OCI-LY7 (cell line): ENCODE results near the gene CIZ1. TPM values are rescaled to one million over a fixed set of nuclear protein-coding genes. Genes with fewer than 3 reads are reported as not detected.

Experiments
- BruUV-seq: library from RNA; stranded (reverse); fragments of 400-500 nt; replicated peaks from 2 replicates; lab custom pipeline; 2021; lab: Mats Ljungman, UMichigan
- CTCF ChIA-PET: fragments of 300-600 bp; sonication (Branson Sonifier 250); formaldehyde crosslinking; loops from one replicate; lab custom pipeline; 2022; ENCODE audit warnings: antibody characterized with exemption; ENCODE audit not compliant: unreplicated experiment; lab: Charles Lee
- POLR2A ChIA-PET: fragments of 300-600 bp; sonication (Branson Sonifier 250); formaldehyde crosslinking; loops from one replicate; lab custom pipeline; 2022; ENCODE audit warnings: antibody characterized with exemption; lab: Charles Lee
- DNase-seq: peaks from one replicate; pipeline ENCODE4 v3.0.0-alpha.2; 2015; ENCODE audit warnings: low spot score
- H2AFZ ChIP-seq: fragments of 200-600 bp; sonication (generic), shearing (Covaris generic); 2 replicates; pipeline ENCODE4 v1.6.1; 2014; ENCODE audit warnings: mild to moderate bottlenecking, antibody characterized with exemption, low read length, moderate library complexity
- H3K27ac ChIP-seq: fragments of 200-600 bp; sonication (generic); 2 replicates; pipeline ENCODE4 v1.5.1; 2014; ENCODE audit warnings: mixed run types, low read depth, mild to moderate bottlenecking, moderate library complexity, low read length, inconsistent platforms; ENCODE audit not compliant: poor library complexity, severe bottlenecking
- H3K36me3 ChIP-seq: fragments of 200-600 bp; sonication (generic); 2 replicates; pipeline ENCODE4 v1.6.1; 2014; ENCODE audit warnings: mild to moderate bottlenecking, antibody characterized with exemption, low read length, moderate library complexity, mixed read lengths; ENCODE audit not compliant: insufficient read depth
- H3K4me1 ChIP-seq: fragments of 200-600 bp; sonication (generic); 2 replicates; pipeline ENCODE4 v1.5.1; 2014; ENCODE audit warnings: mild to moderate bottlenecking, low read length; ENCODE audit not compliant: insufficient read depth, poor library complexity, severe bottlenecking
- H3K4me2 ChIP-seq: fragments of 200-600 bp; sonication (generic); 2 replicates; pipeline ENCODE4 v1.6.1; 2014; ENCODE audit warnings: mild to moderate bottlenecking, low read length
- H3K4me3 ChIP-seq: fragments of 200-600 bp; sonication (generic); 2 replicates; pipeline ENCODE4 v1.5.1; 2014; ENCODE audit warnings: mild to moderate bottlenecking, low read depth, low read length; ENCODE audit not compliant: poor library complexity, severe bottlenecking
- H3K79me2 ChIP-seq: fragments of 200-600 bp; sonication (generic); 2 replicates; pipeline ENCODE4 v1.6.1; 2016; ENCODE audit warnings: low read depth, mild to moderate bottlenecking, low read length, moderate library complexity, mixed read lengths; ENCODE audit not compliant: insufficient read depth
- H3K9me2 ChIP-seq: fragments of 200-600 bp; sonication (generic); 2 replicates; pipeline ENCODE4 v1.6.1; 2016; ENCODE audit warnings: mild to moderate bottlenecking, low read length, mixed read lengths; ENCODE audit not compliant: insufficient read depth
- H3K9me3 ChIP-seq: fragments of 200-600 bp; sonication (generic); 2 replicates; pipeline ENCODE4 v1.6.1; 2014; ENCODE audit warnings: mild to moderate bottlenecking, mixed run types, low read length, mixed read lengths
- H4K20me1 ChIP-seq: fragments of 200-600 bp; sonication (generic); 2 replicates; pipeline ENCODE4 v1.6.1; 2014; ENCODE audit warnings: mild to moderate bottlenecking, antibody characterized with exemption, low read length, moderate library complexity, mixed read lengths; ENCODE audit not compliant: insufficient read depth
- CTCF ChIP-seq: fragments of 200-600 bp; sonication (generic); conservative IDR thresholded peaks from 2 replicates; pipeline ENCODE4 v1.5.1; 2014; ENCODE audit warnings: mild to moderate bottlenecking, antibody characterized with exemption, low read length, moderate library complexity, mixed read lengths
- EZH2phosphoT487 ChIP-seq: fragments of 200-600 bp; sonication (generic); IDR thresholded peaks from 2 replicates; pipeline ENCODE4 v1.6.1; 2018; ENCODE audit warnings: low read depth, borderline replicate concordance, mild to moderate bottlenecking, mixed run types, antibody characterized with exemption, low read length, moderate library complexity, mixed read lengths
- intact Hi-C: fragments of 100-400 bp; cut with micrococcal nuclease; formaldehyde crosslinking; loops from one replicate; pipeline ENCODE4 v1.10.0; 2022; ENCODE audit not compliant: unreplicated experiment
- total RNA-seq, 2 experiments: library from RNA; depleted of rRNA in 1 of 2; stranded (reverse); fragments of >200 nt in 1 of 2; shearing (Covaris generic) in 1 of 2; gene quantifications; 2 replicates each; pipeline ENCODE4 v1.2.3, GENCODE V29; 2014 to 2022

CIZ1 gene
- total RNA-seq, 2 experiments from 2014 or later, result 45.4 to 121 TPM

DNA sequence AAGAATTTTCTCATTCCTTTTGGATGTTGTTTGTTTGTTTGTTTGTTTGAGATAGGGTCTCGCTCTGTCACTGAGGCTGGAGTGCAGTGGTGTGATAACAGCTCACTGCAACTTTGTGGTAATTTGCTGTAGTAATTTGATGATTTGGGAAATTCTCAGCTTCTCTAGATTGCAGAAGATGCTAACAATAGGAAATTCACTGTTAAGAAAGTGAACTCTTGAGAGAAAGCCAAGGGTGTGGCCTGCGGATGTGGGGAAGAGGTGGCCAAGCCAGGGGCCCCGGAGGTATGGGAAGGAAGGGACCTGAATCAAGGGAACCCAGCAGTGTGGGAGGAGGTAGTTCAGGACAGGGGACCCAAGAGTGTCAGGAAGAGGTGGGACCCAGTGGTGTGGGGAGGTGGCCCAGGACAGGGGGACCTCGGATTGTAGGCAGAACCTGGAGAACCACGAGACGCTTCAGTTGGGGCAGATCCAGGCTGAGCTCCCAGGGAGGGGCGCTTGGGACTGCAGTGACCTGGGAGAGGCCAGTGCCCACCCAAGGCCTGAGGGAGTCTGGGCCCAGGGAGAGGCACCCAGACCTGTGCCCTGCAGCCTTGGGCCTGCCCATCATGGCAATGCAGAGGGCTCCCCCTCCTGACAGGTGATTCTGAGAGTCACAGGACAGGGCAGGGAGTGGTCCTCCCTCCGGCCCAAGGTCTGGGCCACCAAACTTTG is 47.7 kb downstream of the CIZ1 start:
- Histone ChIP-seq H3K36me3 (no peaks in the 10 kb centered on the region), H3K79me2 (no peaks in the 10 kb centered on the region), H3K9me2 (no peaks in the 10 kb centered on the region), H3K4me1 (no peaks in the 10 kb centered on the region), H3K27ac (no peak overlapping the region), H4K20me1 (no peaks in the 10 kb centered on the region), H2AFZ (no peak overlapping the region), H3K4me3 (no peak overlapping the region), H3K4me2 (no peak overlapping the region), H3K9me3 (no peaks in the 10 kb centered on the region)
- no peak for DNase-seq
- intact Hi-C loops, result no loop called here
- CTCF ChIA-PET, result no interaction called here
- no TSS peak for BruUV-seq
- POLR2A ChIA-PET, result interaction anchor here (0.7 kb wide), 1 partner anchor 194 kb away, joined by 3 read pairs; no protein-coding TSS in a partner anchor
- TF ChIP-seq EZH2phosphoT487 (no peak), CTCF (no peak)

DNA sequence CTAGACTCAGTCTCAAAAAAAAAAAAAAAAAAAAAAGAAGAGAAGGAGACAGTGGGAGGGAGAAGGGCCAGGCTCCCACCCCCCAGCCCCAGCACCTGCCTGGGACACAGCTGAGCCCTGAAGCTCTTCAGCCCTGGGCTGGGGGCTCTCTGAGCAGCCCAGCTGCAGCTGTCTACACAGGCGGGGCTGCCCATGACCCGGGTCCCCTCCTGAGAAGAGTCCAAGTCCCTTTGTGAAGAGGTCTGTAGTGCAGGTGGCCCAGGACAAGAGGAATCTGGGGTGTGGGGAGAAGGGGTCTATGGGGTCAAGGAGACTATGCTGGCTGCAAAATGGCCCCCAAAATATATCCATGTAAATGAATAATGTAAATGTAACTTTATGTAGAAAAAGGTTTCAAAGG is 48.8 kb downstream of the CIZ1 start:
- Histone ChIP-seq H4K20me1 (no peaks in the 10 kb centered on the region), H3K4me2 (no peak overlapping the region), H3K9me3 (no peaks in the 10 kb centered on the region), H3K27ac (no peak overlapping the region), H3K4me1 (no peaks in the 10 kb centered on the region), H3K4me3 (no peak overlapping the region), H3K9me2 (no peaks in the 10 kb centered on the region), H3K79me2 (no peaks in the 10 kb centered on the region), H3K36me3 (no peaks in the 10 kb centered on the region), H2AFZ (no peak overlapping the region)
- intact Hi-C loops, result no loop called here
- TF ChIP-seq CTCF (no peak), EZH2phosphoT487 (no peak)
- DNase-seq, result no peak
- ChIA-PET CTCF (interaction anchor here (0.7 kb wide), 1 partner anchor 171 kb away, joined by 3 read pairs; no protein-coding TSS in a partner anchor), POLR2A (interaction anchor here (0.5 to 0.9 kb wide), 3 partner anchors 17 to 84 kb away, joined by 3 to 5 read pairs (median 4); partner anchors contain the start of gene BBLN)
- no TSS peak for BruUV-seq

DNA sequence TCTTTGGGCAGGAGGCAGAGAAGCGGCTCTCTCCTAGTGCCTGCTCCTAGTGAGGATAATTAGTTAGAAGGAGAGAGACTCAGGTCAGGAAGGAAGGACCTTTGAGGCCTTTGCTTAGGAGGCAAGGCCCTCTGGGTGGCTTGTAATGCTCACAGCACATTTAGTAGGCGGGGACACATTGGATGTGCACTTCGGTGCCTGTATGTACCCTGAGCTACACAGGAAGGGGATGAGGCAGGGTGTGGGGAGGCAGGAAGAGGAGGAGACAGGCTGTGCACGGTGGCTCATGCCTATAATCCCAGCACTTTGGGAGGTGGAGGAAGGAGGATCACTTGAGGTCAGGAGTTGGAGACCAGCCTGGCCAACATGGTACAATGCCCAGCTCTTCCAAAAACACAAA is 49.3 kb downstream of the CIZ1 start:
- BruUV-seq, result no TSS peak
- POLR2A ChIA-PET, result interaction anchor here (0.5 to 0.9 kb wide), 4 partner anchors 18 to 299 kb away, joined by 3 to 5 read pairs (median 4); partner anchors contain the start of gene BBLN
- H3K36me3 ChIP-seq, result no peaks in the 10 kb centered on the region
- no peaks in the 10 kb centered on the region for H3K9me3 ChIP-seq
- H3K4me1 ChIP-seq, result no peaks in the 10 kb centered on the region
- no peak overlapping the region for H3K4me2 ChIP-seq
- H3K27ac ChIP-seq, result no peak overlapping the region
- TF ChIP-seq EZH2phosphoT487 (no peak), CTCF (no peak)
- intact Hi-C loops, result no loop called here
- H3K4me3 ChIP-seq, result no peak overlapping the region
- H4K20me1 ChIP-seq, result no peaks in the 10 kb centered on the region
- H3K79me2 ChIP-seq, result no peaks in the 10 kb centered on the region
- no peak for DNase-seq
- no peak overlapping the region for H2AFZ ChIP-seq
- H3K9me2 ChIP-seq, result no peaks in the 10 kb centered on the region
- CTCF ChIA-PET, result interaction anchor here (1.1 kb wide), 1 partner anchor 16 kb away, joined by 3 read pairs; no protein-coding TSS in a partner anchor
